Erythroblast (primary cell): Measurements from ENCODE around the gene ADO.

Experiments
- DNase-seq, 2 experiments: peaks; one replicate each; lab custom pipeline; 2025; lab: John Stamatoyannopoulos, UW
- GATA1 ChIP-seq: IDR thresholded peaks from 2 replicates; pipeline ENCODE4 v1.6.1; 2011; ENCODE audit warnings: low read depth, mild to moderate bottlenecking, control low read depth, low read length, moderate library complexity
- POLR2A ChIP-seq: IDR thresholded peaks from 2 replicates; pipeline ENCODE4 v1.6.1; 2011; ENCODE audit warnings: mild to moderate bottlenecking, low read length

The ADO gene

GRCh38 chr10:62851442-62851841 lies 46.9 kb downstream of the ADO start:
- peak; percentile 21 to 27 for DNase-seq
- TF ChIP-seq POLR2A (no peak), GATA1 (no peak)

- TF ChIP-seq GATA1 = no peak
- DNase-seq = no peak
Observed at GRCh38 chr10:62852961-62853702, 48.6 kb downstream of the ADO start.

- no peak for TF ChIP-seq GATA1
- TF ChIP-seq POLR2A = no peak
- no peak for DNase-seq
Observed at GRCh38 chr10:62853710-62854109, 49.2 kb downstream of the ADO start.

GRCh38 chr10:62856021-62856420 lies 51.5 kb downstream of the ADO start:
- no peak for DNase-seq
- TF ChIP-seq GATA1 = no peak
- TF ChIP-seq POLR2A = no peak
